HepG2 (cell line): ENCODE data around the gene NAGS. TPM values are rescaled to one million over a fixed set of nuclear protein-coding genes. Genes with fewer than 3 reads are reported as not detected.
A peak's percentile ranks its signal among the peaks of the same experiment; 100 is the strongest.

Experiments
- CTCF ChIP-seq: sonication (generic); formaldehyde crosslinking; IDR thresholded peaks from 2 replicates; pipeline ENCODE4 v1.5.0; 2020; ENCODE audit warnings: mild to moderate bottlenecking, missing genetic modification reagents, moderate library complexity
- HHEX ChIP-seq: IDR thresholded peaks from 2 replicates; pipeline ENCODE4 v1.6.1; 2016; ENCODE audit warnings: control low read depth
- HNRNPH1 ChIP-seq: fragments of 200-400 bp; formaldehyde crosslinking; optimal IDR thresholded peaks from 2 replicates; pipeline ENCODE3; 2017; ENCODE audit warnings: mild to moderate bottlenecking, low read depth, low read length
- NFATC3 ChIP-seq: sonication (generic); formaldehyde crosslinking; IDR thresholded peaks from 2 replicates; pipeline ENCODE4 v1.5.1; 2020; ENCODE audit warnings: mild to moderate bottlenecking, missing genetic modification reagents
- POGZ ChIP-seq: sonication (generic); formaldehyde crosslinking; IDR thresholded peaks from 2 replicates; pipeline ENCODE4 v1.4.0; 2020; ENCODE audit warnings: mild to moderate bottlenecking, missing genetic modification reagents
- ZBTB4 ChIP-seq: sonication (generic); formaldehyde crosslinking; IDR thresholded peaks from 2 replicates; pipeline ENCODE4 v1.4.0; 2020; ENCODE audit warnings: missing genetic modification reagents, mild to moderate bottlenecking, borderline replicate concordance
- ZBTB7A ChIP-seq: sonication (generic); formaldehyde crosslinking; IDR thresholded peaks from 2 replicates; pipeline ENCODE4 v1.8.0; 2022; ENCODE audit warnings: mild to moderate bottlenecking, missing genetic modification reagents
- ZFP91 ChIP-seq: sonication (generic); formaldehyde crosslinking; IDR thresholded peaks from 2 replicates; pipeline ENCODE4 v1.9.0; 2022; ENCODE audit warnings: missing genetic modification reagents, mild to moderate bottlenecking, borderline replicate concordance
- ZNF468 ChIP-seq: sonication (generic); formaldehyde crosslinking; IDR thresholded peaks from 2 replicates; pipeline ENCODE4 v1.8.0; 2022; ENCODE audit warnings: mild to moderate bottlenecking, moderate library complexity, missing genetic modification reagents
- ZNF501 ChIP-seq: sonication (generic); formaldehyde crosslinking; IDR thresholded peaks from 2 replicates; pipeline ENCODE4 v1.5.1; 2020; ENCODE audit warnings: mild to moderate bottlenecking, moderate library complexity, missing genetic modification reagents
- ZNF550 ChIP-seq: sonication (generic); formaldehyde crosslinking; IDR thresholded peaks from 2 replicates; pipeline ENCODE4 v1.4.0; 2020; ENCODE audit warnings: mild to moderate bottlenecking, missing genetic modification reagents, borderline replicate concordance
- ZNF776 ChIP-seq: sonication (generic); formaldehyde crosslinking; IDR thresholded peaks from 2 replicates; pipeline ENCODE4 v1.4.0; 2020; ENCODE audit warnings: mild to moderate bottlenecking, missing genetic modification reagents
- ZNF83 ChIP-seq: sonication (generic); formaldehyde crosslinking; IDR thresholded peaks from 2 replicates; pipeline ENCODE4 v1.4.0; 2020; ENCODE audit warnings: missing genetic modification reagents, mild to moderate bottlenecking, borderline replicate concordance
- ZNF891 ChIP-seq: sonication (generic); formaldehyde crosslinking; IDR thresholded peaks from 2 replicates; pipeline ENCODE4 v1.5.0; 2020; ENCODE audit warnings: mild to moderate bottlenecking, missing genetic modification reagents
- polyA plus RNA-seq, 8 experiments: library from polyadenylated mRNA; depleted of rRNA in 3 of 8; stranded (reverse) in 7 of 8; unstranded in 1 of 8; fragments of >200 nt; fragmentation: Illumina TruSeq in 4 of 8; extraction: Trizol in 4 of 8; gene quantifications; 2 replicates each; pipeline versions ENCODE4 v1.2.1 to v1.2.3, GENCODE V29; 2011 to 2016; ENCODE audit warnings: low read depth in 4 of 8, missing spikeins in 1 of 8, mixed read lengths in 1 of 8; ENCODE audit not compliant: insufficient read depth in 1 of 8
- total RNA-seq, 5 experiments: library from RNA; depleted of rRNA; stranded (reverse); fragments of >200 nt; fragmentation: Illumina TruSeq; extraction: Trizol; gene quantifications; 2 replicates each; pipeline ENCODE4 v1.2.3, GENCODE V29; 2016; ENCODE audit warnings: low read depth in 1 of 5

Gene NAGS
- total and polyA plus RNA-seq, 2 of the 13 experiments (the other 11 are each of a cell fraction or from before 2014, with no cell fraction given): 4.3 to 5.1 TPM

GRCh38 chr17:44000871-44001460, 3.5 kb upstream of the NAGS start (continued):
- TF ChIP-seq ZNF776 (0 out of 2 replicates have a peak, but pooled peaks have one; percentile 5), NFATC3 (0 out of 2 replicates have a peak, but pooled peaks have one; percentile 23), HNRNPH1 (no peak), ZBTB7A (CRISPR knock-in tag) (0 out of 2 replicates have a peak, but pooled peaks have one; percentile 48), ZNF891 (peak; percentile 4; the same call in 1 of the 2 replicates), ZNF550 (0 out of 2 replicates have a peak, but pooled peaks have one; percentile 49), ZBTB4 (CRISPR knock-in tag) (no peak), CTCF (0 out of 2 replicates have a peak, but pooled peaks have one; percentile 1), POGZ (0 out of 2 replicates have a peak, but pooled peaks have one; percentile 23), ZFP91 (CRISPR knock-in tag) (peak; percentile 23; the same call in 1 of the 2 replicates), HHEX (0 out of 2 replicates have a peak, but pooled peaks have one; percentile 46), ZNF83 (CRISPR knock-in tag) (peak; percentile 65; the same call in 1 of the 2 replicates), ZNF468 (CRISPR knock-in tag) (no peak), ZNF501 (CRISPR knock-in tag) (peak; percentile 72)
